ENCODE measurements around the gene CD34.
A peak's percentile ranks its signal among the peaks of the same experiment; 100 is the strongest.

Gene CD34

DNA sequence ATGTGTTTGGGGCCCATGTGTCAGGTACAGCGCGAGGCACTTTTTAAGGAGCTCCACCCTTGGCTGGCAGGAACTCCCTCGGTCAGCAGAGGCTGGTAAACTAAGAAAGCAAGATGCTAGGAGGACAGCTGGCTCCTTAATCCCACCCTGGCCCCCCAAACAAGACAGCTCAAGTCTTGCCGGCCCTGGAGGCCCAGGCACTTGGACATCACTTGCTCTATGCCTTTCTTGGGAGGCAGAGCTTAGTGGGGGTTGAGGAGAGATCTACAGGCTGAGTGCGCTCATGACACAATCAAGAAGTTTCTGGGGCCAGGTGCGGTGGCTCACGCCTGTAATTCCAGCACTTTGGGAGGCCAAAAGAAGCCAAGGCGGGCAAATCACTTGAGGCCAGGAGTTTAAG is 78.1 kb downstream of the CD34 start:
- no peak for DNase-seq (ENCODE audit: low read depth)

DNA sequence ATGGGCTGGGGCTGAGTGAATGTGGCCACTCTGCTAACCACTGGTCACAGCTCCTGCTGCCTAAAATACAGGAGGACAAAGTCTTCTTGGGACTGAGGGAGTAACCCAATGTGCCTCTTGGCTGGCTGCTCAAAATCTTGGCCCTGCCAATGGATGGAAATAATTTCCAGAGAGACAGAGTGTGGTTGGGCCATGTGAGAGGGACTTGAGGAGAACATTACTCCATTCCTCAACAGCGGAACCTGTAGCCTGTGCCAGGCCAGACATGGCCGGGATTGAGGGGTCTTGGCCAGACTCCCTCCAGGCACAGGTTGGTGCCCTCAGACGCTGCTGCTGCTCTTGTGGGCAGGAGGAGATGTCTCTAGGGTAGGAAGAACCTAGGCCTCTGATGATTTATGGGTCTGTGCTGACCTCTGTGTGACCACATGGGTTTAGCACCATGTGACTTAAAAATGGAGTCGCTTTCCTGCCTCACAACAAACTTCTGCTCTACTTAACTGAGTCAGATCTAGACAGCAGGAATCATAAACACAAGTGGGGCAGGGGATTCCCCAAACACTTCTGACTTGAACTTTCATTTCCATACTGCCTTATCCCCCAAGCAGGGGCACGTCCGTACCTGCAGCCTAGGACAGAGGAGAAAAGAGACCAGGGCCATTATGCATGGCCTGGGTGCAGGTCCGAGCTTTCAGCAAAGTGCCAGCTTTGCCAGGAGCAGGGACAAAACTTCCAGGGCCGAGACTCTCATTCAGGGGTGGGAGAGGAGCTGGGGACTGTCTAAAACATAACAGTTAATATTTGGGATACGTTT is 79.2 kb downstream of the CD34 start:
- DNase-seq (ENCODE audit: low read depth), result peak; percentile 47
